Measurements from ENCODE around the gene LBR. TPM values are rescaled to one million over a fixed set of nuclear protein-coding genes. Genes with fewer than 3 reads are reported as not detected.
A peak's percentile ranks its signal among the peaks of the same experiment; 100 is the strongest.
"Not testable (repeated sequence)": the region's sequence is repeated elsewhere in the genome, so short reads cannot be mapped to it uniquely, and the experiment has no call there.

The LBR gene
- total RNA-seq (2014; rRNA removed) = 23.7 and 27.2 TPM in 2 replicates
- polyA plus RNA-seq (2012) = 9.0 TPM

DNA sequence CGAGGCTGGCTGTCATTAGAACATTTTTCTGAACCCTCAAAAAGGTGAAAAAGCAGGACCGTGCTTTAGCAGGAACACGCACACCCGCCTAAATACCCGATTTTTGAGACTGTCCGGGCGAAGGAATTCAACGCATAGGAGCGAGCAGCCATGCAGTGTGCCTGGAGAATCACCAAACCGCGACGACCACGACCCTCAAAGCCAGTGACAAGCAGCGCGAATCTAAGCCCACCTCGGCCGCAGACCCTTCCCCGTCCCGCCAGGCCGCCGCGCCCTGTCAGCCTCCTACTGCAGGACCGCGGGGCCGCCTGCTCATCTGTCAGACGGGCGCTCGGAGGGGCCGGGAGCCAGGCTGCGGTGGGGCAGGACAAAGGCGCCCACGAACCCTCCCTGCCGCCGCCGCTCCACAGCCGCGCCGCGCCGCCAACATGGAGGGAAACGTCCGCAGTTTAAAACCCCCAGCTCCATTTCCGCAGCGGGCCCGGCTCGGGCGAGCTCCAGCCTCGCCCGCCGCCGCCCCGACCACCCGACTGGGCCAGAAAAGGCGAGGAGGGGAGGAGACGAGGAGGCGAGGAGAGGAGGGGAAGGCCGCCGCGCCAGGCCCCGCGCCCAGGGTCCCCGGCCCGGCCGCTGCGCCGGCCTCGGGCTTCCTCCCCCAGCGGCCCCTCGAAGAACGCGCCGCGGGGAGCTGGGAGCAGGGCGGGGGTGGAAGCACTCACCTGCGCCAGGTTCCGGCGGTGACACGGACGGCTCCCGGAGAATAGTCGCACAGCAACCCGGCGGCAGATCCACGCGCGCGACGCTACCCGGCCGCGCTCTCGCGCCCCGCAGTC lies at the start of gene LBR:
LBR (minus strand) TSS at position 804 of the 833 bp plus-strand sequence. CDS start 3,963 bp downstream, outside the sequence.
- DNase-seq (ENCODE audit: low read depth) = peak; percentile 24

DNA sequence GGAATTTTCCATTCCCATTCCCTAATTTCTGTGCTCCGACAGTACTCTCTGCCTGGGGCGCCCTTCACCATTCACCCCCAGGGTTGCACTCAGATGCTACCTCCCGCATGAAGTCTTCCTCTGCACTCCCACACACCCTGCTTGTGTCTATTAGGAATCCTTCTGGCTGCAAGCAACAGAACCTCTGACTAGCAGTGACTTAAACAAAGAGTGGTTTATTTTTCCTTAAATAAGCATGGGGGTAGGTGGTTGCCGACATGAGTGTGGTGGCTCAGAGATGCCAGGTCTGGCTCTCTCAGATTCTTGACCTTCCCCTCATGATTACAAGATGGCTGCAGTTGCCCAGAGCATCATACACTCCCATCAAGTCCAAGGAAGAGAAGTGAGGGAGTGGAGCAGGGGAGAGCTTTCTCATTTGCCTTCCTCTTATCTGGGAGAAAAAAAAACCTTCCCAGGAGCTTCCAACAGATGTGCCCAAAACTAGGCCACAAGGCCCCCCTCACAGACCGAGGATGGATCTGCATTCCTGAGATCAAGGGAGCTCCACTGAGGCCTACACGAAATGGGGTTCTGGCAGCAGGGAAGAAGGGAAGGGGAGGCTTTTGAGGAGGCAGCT lies 49.6 kb upstream of the LBR start:
- DNase-seq (ENCODE audit: low read depth) = no peak

DNA sequence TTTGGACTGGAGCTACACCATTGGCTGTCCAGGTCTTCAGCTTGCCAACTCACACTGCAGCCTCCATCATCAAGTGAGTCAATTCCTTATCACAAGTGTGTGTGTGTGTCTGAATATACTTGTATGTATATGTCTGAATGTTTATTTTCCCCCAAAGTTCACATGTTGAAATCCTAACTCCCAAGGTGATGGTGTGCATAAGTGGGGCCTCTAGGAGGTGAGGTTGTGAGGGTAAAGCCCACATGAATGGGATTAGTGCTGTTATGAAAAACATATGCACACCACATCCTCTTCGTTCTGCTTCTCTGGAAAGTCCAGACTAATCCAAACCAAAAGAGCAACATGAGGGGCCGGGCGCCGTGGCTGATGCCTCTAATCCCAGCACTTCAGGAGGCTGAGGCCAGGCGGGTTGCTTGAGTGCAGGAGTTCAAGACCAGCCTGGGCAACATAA lies 48.7 kb upstream of the LBR start:
- DNase-seq (ENCODE audit: low read depth) = no peak

DNA sequence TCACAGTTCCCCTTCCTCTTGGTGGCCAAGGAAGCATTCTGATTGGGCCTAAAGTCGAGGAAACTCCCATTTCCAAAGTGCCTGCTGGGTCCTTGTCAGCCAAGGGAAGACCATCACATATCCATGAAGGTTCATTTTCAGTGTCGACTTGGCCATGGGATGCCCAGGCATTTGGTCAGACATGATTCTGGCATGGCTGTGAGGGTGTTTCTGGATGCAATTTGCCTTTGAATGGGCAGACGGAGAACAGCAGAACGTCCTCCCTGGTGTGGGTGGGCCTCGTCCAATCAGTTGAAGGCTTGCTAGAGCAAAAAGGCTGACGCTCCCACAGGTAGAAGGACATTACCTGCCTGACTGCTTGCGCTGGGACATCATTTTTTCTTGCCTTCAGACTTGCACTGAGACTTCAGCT lies 48.3 kb upstream of the LBR start:
- DNase-seq (ENCODE audit: low read depth) = no peak

DNA sequence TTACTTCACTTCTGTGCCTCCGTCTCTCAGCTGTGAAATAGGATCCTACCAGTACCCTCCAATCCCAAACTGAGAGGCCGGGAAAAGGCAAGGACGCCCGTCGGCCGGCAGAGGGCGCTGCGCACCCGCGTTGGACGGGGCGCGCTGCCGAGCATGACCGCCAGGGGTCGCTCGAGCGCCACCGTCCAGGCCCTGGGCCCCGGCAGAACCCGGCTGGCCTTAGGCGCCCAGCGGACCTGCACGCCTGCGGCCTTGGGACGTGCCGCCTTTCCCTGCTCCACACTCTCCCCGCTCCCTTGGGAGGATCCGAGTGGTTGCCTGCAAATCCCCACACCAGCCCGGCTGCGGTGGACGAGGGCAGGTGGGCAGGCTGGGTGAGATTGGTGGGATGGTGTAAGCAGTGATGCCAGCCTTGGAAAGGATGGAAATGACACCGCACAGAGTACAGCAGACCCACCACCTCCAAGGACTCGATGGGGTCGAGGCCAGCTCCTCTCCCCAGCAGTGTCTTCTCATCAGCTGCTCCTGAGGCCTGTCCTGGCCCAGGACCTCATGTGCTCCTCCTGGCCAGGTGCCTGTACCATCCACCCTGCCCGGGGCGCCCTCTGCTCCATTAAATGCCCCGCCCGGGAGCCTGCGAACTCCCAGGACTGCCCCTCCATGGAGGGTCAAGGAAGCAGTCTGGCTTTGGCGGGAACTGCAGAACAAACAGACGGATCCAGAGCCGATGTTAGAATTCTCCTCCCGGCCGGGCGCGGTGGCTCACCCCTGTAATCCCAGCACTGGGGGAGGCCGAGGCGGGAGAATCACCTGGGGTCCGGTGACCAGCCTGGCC lies 47.4 kb upstream of the LBR start:
- peak; percentile 56 for DNase-seq (ENCODE audit: low read depth)

DNA sequence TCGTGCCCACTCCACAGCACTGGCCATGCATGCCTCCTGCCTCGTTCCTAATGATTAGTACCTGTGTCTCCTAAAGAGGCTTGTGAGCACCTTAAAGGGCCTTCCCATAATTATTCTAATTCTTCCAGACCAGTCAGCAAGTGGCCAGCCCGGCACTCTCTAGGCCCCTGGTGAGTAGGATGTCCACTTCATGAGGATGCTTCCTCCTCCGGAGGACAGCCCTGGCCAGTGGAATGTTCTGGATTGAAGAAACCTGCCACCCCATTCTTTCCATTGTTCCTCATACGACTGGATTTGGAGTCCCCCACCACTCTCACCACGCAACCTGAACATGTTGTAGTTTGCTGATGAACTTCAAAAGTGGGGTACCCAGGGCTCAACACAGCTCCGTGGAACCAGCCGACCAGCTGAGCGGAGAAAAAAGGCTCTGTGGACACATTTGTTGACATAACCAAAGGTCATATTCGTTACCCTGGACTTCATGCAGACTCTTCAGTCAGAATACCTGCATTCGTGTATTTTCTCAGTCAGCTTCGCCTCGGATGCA lies 46.7 kb upstream of the LBR start:
- DNase-seq (ENCODE audit: low read depth) = no peak

DNA sequence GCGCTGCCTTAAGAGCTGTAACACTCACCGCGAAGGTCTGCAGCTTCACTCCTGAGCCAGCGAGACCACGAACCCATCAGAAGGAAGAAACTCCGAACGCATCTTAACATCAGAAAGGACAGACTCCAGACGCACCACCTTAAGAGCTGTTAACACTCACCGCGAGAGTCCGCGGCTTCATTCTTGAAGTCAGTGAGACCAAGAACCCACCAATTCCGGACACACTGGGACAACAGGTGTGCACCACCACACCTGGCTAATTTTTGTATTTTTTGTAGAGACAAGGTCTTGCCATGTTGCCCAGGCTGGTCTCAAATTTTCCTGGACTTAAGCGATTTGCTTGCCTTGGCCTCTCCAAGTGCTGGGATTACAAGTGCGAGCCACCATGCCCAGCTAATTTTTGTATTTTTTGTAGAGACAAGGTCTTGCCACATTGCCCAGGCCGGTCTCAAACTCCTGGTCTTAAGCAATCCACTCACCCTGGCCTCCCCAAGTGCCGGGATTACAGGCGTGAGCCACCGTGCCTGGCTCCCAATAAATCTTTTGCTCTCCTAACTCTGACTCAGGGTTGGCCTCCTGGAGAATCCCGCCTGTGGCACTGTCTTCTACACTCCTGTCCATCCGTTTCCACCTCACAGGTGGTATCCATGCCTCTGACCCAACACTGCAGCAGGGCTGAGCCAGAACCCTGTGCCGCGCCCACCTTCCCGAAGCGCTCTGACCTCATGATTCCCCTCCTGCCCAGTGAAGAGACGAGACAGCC lies 46.0 kb upstream of the LBR start:
- not testable (repeated sequence) for DNase-seq (ENCODE audit: low read depth)

DNA sequence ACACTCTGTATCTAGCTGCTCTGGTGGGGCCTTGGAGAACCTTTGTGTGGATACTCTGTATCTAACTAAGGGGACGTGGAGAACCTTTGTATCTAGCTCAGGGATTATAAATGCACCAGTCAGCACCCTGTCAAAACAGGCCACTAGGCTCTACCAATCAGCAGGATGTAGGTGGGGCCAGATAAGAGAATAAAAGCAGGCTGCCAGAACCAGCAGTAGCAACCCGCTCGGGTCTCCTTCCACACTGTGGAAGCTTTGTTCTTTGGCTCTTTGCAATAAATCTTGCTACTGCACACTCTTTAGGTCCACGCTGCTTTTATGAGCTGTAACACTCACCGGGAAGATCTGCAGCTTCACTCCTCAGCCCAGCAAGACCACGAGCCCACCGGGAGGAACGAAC lies 45.4 kb upstream of the LBR start:
- not testable (repeated sequence) for DNase-seq (ENCODE audit: low read depth)

DNA sequence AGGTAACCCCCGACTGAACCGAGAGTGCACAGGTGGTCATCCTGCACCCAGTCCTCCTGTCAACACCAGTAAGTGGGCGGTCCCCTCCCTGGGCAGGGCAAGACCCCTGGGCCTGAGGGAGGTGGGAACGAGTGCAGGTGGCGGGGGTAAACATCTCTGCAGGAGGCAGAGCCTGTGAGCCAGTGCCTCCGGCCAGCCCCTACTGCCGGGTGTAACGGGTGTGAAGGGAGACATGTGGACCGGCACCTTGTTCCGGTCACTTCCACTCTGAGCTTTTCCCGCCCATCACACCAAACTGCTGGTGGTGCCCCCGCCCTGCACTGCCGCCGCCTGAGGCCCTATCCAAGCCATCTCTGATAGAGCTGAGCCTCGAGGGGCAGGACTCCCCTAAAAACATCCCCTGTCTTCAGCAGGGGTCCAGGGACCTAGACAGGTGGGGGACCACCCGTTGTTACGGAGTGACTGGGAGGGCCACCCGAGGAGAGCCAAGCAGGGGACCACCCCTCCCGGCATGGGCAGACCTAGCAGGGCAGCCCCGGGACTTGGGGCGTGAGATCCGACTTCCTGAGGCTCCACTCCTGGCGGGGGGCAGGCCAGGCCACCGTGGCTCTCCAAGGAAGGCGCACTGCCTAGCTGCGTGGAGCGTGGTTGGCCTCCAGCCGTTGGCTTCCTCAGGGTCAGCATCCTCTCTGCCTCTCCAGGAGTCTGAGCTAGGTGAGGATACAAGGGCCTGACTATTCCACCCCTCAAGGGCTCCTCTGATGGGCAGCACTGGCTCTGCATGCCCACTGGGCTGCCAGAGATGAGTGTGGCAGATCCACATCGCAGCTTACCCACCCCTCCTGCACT lies 43.8 kb upstream of the LBR start:
- DNase-seq (ENCODE audit: low read depth) = no peak

DNA sequence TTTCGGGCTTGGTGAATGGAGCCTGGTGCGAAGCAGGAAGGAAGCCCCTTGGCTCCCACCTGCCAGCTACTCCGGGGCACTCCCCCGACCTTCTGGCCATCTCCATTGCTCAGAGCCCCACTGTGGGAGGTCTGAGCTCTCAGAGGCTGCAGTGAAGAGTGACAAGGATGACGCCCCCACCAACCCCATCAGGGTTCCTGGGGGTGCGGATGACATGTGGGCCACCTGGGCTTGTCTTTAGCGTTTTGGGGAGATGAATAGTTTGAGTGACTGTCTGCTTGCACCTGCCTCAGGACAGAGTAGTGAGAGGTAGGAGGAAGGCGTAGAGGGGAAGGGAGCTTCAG lies 43.2 kb upstream of the LBR start:
- DNase-seq (ENCODE audit: low read depth) = no peak

DNA sequence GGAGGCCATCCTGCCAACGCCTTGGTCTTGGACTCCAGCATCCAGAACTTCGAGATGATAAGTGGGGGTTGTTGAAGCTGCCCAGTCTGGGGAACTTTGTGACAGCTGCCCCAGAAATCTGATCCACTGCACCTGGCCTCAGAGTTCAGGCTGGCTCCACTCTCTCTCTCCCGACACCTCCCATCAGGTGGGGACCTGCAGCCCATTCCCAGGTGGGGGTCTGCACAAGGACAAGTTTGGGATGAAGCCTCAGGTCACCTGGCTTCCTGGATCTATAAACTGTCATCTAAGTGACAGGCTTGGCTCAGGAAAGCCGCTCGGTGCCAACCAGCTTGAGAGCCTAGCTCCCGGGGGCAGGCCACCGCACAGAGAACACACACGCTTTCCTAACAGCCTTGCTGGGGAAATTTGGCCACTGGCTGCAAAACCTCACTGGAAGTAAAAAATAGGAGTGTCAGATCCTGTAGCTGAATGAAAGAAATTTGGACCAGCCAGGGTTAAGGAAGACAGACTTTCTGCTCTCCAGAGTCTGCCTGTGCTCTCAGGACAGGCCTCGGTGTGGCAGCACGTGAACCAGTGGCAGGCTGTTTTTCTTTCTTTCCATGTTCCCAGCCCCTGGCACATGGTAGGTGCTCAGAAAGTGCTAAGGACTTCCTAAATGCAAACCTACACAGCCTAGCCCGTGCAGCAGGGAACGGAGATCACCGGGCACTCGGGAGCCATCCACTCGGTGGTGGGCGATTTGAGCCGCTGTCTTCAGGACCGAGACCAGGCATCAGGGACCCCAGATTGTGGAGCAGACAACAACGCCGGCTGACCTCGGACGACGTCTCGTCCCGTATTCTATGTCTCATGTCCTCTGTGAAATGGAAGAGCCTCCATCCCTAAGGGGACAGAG lies 42.6 kb upstream of the LBR start:
- DNase-seq (ENCODE audit: low read depth) = no peak

DNA sequence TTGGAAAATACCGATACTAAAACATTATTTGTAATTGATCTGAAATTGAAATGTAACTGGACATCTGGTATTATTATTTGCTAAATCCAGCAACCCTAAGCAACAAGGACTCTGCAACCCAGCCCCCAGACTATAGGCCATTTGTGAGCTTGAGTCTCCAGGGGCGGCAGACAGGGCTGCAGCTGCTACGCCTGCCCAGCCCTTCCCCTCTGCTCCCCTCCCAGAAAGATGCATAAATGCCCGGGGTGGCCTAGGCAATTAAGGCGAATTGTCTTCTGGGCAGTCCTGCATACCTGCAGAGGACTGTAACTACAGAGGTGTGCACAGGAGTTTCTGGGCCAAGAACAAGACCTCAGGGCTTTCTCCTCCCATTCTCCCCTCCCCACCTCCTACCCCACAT lies 41.2 kb upstream of the LBR start:
- no peak for DNase-seq (ENCODE audit: low read depth)

DNA sequence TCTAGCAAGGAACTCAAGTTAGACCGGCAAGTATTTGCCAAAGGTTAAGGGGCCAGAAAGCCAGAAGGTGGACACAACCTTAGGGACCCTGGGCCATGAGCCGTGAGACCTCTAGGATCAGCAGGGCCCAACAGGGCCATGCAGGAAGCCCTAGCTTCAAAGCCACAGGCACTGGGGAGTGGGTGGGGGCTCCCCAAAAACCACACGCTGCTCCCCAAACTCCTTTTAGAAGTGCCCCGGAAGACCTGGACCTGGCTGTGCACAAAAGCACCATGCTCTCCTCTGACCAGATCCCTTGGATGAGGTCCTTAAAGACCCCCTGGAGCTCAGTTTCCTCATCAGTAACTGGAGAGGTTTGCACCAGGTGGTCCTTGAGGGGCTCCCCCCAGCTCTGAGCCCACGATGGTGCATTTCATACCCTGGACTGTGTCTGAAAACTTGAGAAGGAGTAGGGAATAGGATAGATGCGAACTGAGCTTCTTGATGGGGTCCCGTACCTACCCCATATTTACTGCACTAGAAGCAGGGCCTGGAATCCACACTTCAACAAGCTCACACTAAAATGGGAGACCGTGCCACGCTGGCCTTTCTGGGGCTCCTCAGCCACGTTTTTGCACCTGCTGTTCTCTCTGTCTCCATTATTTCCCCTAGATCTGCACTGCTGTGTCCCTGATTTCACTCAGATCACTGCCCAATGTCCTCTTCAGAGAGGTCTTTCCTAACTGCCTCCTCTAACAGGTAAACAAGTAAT lies 40.6 kb upstream of the LBR start:
- no peak for DNase-seq (ENCODE audit: low read depth)

DNA sequence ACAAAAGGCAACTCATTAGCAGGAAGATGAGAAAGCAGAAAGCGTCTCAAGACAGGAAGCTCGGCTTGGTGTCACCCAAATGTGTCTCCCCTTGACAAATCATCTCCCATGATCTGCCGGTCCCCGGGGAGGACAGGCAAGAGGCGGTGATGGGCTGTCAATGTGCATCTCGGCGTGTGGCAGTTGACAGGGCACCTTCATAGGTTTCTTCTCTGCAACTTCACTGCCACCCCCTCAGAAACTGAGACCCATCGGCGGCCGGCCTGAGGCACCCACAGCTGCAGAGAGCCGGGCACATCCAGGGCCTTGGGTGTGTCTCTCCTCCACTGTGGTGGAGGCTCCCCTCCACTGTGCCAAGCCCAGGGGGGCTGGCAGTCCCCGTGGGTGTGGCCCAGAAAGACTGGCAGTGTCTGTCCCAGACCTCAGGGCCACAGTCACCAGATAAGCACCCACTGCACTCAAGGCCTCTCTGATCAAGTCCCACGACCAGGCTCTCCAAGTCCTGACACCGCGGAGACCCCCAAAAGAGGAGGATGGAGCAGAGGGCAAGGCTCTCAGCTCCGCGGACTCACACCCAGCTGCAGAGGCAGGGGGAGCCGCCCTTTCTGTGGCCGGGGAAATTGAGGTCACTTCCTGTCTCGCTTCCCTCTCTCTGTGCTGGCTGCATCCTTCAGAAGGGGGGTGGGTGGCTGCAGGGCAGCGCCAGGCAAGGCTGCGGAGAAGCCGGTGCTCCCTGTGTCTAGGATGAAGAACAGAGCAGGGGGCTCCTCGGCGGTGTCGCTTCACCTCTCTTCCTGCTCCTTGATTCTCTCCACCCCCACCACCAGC lies 39.6 kb upstream of the LBR start:
- no peak for DNase-seq (ENCODE audit: low read depth)

DNA sequence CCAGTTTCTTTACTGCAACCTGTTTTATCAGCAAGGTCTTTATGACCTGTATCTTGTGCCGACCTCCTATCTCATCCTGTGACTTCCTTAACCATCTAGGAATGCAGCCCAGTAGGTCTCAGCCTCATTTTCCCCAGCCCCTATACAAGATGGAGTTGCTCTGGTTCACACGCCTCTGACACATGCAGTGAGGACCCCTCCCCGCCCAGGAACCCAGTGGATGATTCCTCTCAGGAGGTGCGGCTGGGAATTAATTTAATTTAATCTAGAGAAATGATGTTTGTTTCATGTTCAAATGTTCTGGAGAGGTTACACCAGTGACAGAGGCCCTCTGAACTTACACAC lies 39.0 kb upstream of the LBR start:
- no peak for DNase-seq (ENCODE audit: low read depth)

DNA sequence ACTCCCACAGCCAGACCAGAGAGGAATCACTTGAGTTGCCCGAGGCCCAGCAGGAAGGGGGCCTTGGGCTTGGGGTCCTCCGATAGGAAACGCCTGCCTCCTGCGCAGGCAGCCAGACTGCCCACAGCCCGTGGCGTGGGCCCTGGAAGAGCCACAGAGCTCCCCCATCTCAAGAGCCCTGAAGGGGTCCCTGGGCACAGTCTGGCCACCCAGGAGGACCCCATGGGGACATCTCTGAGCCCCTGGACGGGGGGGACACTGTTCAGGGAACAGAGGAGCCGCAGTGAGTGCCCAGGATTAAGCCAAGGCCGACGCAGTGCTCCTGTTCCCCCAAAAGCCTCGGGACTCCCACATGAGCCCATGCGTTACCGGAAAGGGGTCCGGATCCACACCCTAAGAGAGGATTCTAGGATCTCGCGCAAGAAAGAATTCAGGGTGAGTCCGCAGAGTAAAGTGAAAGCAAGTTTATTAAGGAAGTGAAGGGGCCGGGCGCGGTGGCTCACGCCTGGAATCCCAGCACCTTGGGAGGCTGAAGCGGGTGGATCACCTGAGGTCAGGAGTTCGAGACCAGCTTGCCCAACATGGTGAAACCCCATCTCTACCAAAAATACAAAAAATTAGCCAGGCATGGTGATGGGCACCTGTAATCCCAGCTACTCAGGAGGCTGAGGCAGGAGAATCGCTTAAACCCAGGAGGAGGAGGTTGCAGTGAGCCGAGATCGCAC lies 38.1 kb upstream of the LBR start:
- DNase-seq (ENCODE audit: low read depth) = no peak
